ENCODE data around the gene MYO7A. TPM values are rescaled to one million over a fixed set of nuclear protein-coding genes. Genes with fewer than 3 reads are reported as not detected.
A peak's percentile ranks its signal among the peaks of the same experiment; 100 is the strongest.

Gene MYO7A
- total and polyA plus RNA-seq, 8 donors: 1.4 to 29.2 (median 3.3) TPM

DNA sequence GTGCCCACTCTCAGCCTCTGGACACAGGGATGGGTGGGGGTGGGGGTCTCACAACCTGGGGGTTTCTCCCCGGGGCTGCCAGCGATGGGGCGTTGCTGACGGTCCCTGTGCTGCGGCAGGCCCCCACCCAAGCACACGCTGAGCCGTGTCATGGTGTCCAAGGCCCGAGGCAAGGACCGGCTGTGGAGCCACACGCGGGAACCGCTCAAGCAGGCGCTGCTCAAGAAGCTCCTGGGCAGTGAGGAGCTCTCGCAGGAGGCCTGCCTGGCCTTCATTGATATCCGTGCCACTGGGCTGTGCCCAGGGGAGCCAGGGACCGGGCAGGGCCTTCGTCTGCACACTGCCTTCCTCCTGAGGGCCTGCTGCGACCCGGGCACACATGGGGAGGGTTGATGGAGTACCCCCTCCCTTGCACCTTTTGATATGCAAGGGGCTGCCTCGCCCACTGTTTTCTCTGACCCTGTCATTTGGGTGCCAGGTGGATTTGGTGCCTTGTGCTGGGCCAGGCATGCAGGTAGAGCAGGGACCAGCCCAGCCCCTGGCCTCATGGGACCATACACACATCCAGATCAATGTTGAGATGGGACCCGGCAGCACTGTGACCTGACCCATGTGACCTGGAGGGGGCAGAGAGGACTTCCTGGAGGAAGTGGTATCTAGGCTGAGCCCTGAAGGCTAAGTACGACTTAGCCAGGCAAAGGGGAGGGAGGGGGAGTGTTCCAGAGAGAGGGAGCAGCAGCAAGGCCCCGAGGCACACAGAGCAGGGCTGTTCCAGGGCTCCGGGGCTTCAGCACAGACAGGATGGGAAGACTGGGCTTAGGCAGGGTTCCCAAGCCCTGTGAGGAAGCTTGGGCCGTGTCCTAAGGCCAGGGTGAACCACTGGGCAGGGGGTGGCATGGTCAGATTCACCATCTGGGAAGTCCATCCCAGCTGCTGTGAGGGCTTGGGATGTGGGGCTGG is 75.2 kb downstream of the MYO7A start:
- intact Hi-C loops (cut with DNase I; ENCODE audit: low total_unique reads): no loop called here
- no peaks in the 10 kb centered on the region for H3K9me3 ChIP-seq
- DNase-seq: peak in 1 of 2 donors; percentile 23
- 90 to 93% (median 91%) methylated on average over 15 to 25 of the region's 25 CpGs for WGBS, 5 donors
- TF ChIP-seq EP300 (IDR thresholded peaks at IDR 0.05) (no peak), POLR2A (IDR thresholded peaks at IDR 0.05) (no peak), POLR2AphosphoS5 (IDR thresholded peaks at IDR 0.05) (no peak)
- TF ChIP-seq, protein P1, sequence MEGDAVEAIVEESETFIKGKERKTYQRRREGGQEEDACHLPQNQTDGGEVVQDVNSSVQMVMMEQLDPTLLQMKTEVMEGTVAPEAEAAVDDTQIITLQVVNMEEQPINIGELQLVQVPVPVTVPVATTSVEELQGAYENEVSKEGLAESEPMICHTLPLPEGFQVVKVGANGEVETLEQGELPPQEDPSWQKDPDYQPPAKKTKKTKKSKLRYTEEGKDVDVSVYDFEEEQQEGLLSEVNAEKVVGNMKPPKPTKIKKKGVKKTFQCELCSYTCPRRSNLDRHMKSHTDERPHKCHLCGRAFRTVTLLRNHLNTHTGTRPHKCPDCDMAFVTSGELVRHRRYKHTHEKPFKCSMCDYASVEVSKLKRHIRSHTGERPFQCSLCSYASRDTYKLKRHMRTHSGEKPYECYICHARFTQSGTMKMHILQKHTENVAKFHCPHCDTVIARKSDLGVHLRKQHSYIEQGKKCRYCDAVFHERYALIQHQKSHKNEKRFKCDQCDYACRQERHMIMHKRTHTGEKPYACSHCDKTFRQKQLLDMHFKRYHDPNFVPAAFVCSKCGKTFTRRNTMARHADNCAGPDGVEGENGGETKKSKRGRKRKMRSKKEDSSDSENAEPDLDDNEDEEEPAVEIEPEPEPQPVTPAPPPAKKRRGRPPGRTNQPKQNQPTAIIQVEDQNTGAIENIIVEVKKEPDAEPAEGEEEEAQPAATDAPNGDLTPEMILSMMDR (IDR thresholded peaks at IDR 0.05): no peak
- H3K36me3 ChIP-seq: no peaks in the 10 kb centered on the region
- no peaks in the 10 kb centered on the region for H3K27me3 ChIP-seq
- no peak overlapping the region for H3K4me3 ChIP-seq
- H3K27ac ChIP-seq: no peak overlapping the region
- no peaks in the 10 kb centered on the region for H3K4me1 ChIP-seq

DNA sequence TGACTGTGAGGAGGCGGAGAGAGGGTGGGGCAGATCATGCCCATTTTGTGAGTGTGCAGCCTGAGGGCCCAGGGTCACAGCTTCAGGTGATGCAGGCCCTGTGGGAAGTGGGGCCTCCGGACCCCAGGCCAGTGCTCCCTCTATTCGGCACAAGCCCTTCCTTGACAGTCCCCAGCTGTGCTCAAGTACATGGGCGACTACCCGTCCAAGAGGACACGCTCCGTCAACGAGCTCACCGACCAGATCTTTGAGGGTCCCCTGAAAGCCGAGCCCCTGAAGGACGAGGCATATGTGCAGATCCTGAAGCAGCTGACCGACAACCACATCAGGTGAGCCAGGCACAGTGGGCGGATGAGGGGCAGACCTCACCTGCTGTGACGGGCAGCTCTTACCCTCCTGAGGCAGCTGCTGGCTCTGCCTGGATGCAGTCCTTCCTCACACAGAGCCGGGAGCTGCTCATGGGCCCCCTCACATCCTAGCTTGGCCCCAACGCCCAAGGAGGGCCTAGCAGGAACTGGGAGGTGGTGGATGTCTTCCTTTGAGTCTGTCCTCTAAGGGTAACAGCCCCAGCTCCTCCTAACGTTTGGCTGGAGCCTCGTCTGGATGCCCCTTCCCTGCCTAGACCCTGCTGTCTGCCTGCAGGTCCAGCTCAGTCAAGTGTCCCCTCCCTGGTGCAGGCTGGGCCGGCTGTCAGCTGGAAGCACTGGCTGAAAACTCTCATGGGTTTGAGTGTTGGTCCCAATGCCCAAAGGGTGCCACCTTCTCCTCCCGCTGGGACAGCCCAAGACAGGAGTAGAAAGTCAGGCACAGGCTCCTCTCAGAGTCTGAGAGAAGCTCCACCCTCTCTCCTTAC is 76.1 kb downstream of the MYO7A start:
- TF ChIP-seq POLR2AphosphoS5 (IDR thresholded peaks at IDR 0.05): no peak
- no peak for TF ChIP-seq EP300 (IDR thresholded peaks at IDR 0.05)
- TF ChIP-seq POLR2A (IDR thresholded peaks at IDR 0.05): no peak
- TF ChIP-seq, protein P1 (IDR thresholded peaks at IDR 0.05): no peak
- intact Hi-C loops (cut with DNase I; ENCODE audit: low total_unique reads): no loop called here
- 89 to 93% (median 90%) methylated on average over 6 to 20 of the region's 20 CpGs for WGBS, 5 donors
- Histone ChIP-seq H3K36me3 (no peaks in the 10 kb centered on the region), H3K9me3 (no peaks in the 10 kb centered on the region), H3K4me1 (no peaks in the 10 kb centered on the region), H3K27ac (no peak overlapping the region), H3K27me3 (no peaks in the 10 kb centered on the region), H3K4me3 (no peak overlapping the region)
- DNase-seq: no peak

- Histone ChIP-seq H3K4me3 (no peak overlapping the region), H3K36me3 (no peaks in the 10 kb centered on the region), H3K4me1 (no peaks in the 10 kb centered on the region), H3K27ac (no peak overlapping the region), H3K9me3 (no peaks in the 10 kb centered on the region), H3K27me3 (no peaks in the 10 kb centered on the region)
- WGBS, 5 donors: 80 to 88% (median 83%) methylated on average over 9 to 12 of the region's 12 CpGs
- intact Hi-C loops (cut with DNase I; ENCODE audit: low total_unique reads): no loop called here
- DNase-seq: no peak
- TF ChIP-seq POLR2AphosphoS5 (IDR thresholded peaks at IDR 0.05): no peak
- TF ChIP-seq, protein P1 (IDR thresholded peaks at IDR 0.05): no peak
- TF ChIP-seq POLR2A (IDR thresholded peaks at IDR 0.05): no peak
- no peak for TF ChIP-seq EP300 (IDR thresholded peaks at IDR 0.05)
These were observed 76.9 kb downstream of the MYO7A start for GRCh38 chr11:77204754-77205466.
